Neural cell (in vitro differentiated cells): Measurements from ENCODE around the gene TRMT44. TPM values are rescaled to one million over a fixed set of nuclear protein-coding genes. Genes with fewer than 3 reads are reported as not detected.
"Not testable (repeated sequence)": the region's sequence is repeated elsewhere in the genome, so short reads cannot be mapped to it uniquely, and the experiment has no call there.

Source experiments
- H2AFZ ChIP-seq: fragments of 200-600, 300-800 bp; sonication (generic), shearing (Covaris generic); 2 replicates; pipeline ENCODE4 v1.6.0; 2014; ENCODE audit warnings: low read depth, mild to moderate bottlenecking, antibody characterized with exemption, low read length, moderate library complexity
- H3F3A ChIP-seq: fragments of 200-600 bp; shearing (Covaris generic); 2 replicates; pipeline ENCODE4 v1.6.1; 2016; ENCODE audit warnings: mild to moderate bottlenecking, moderate library complexity, mixed read lengths, antibody characterized with exemption, low read length; ENCODE audit not compliant: insufficient read depth, poor library complexity, severe bottlenecking
- H3K27ac ChIP-seq: fragments of 200-600, 300-800 bp; sonication (generic), shearing (Covaris generic); 2 replicates; pipeline ENCODE4 v1.5.1; 2014; ENCODE audit warnings: mild to moderate bottlenecking, low read length, moderate library complexity
- H3K27me3 ChIP-seq: fragments of 300-800, 200-600 bp; sonication (generic), shearing (Covaris generic); 2 replicates; pipeline ENCODE4 v1.6.0; 2014; ENCODE audit warnings: mild to moderate bottlenecking, low read depth, low read length, moderate library complexity; ENCODE audit not compliant: insufficient read depth
- H3K36me3 ChIP-seq: fragments of 300-800, 200-600 bp; sonication (generic), shearing (Covaris generic); 2 replicates; pipeline ENCODE4 v1.5.1; 2014; ENCODE audit warnings: mild to moderate bottlenecking, antibody characterized with exemption, low read length, moderate library complexity; ENCODE audit not compliant: insufficient read depth
- H3K4me2 ChIP-seq: fragments of 300-800, 200-600 bp; sonication (generic), shearing (Covaris generic); 2 replicates; pipeline ENCODE4 v1.6.0; 2014; ENCODE audit warnings: mild to moderate bottlenecking, low read length
- H3K4me3 ChIP-seq: fragments of 300-800, 200-600 bp; sonication (generic), shearing (Covaris generic); 2 replicates; pipeline ENCODE4 v1.5.1; 2014; ENCODE audit warnings: mild to moderate bottlenecking, low read length, moderate library complexity
- H3K79me2 ChIP-seq: fragments of 200-600 bp; shearing (Covaris generic); replicated peaks from 2 replicates; pipeline ENCODE4 v1.6.0; 2014; ENCODE audit warnings: mild to moderate bottlenecking, low read length, moderate library complexity; ENCODE audit not compliant: insufficient read depth
- H3K9ac ChIP-seq: fragments of 300-800, 200-600 bp; sonication (generic), shearing (Covaris generic); 2 replicates; pipeline ENCODE4 v1.6.1; 2016; ENCODE audit warnings: mild to moderate bottlenecking, low read length, mixed read lengths
- H3K9me2 ChIP-seq: fragments of 200-600 bp; shearing (Covaris generic); 2 replicates; pipeline ENCODE4 v1.6.1; 2016; ENCODE audit warnings: mild to moderate bottlenecking, low read length, mixed read lengths; ENCODE audit not compliant: insufficient read depth
- H3K9me3 ChIP-seq: fragments of 200-600, 300-800 bp; sonication (generic), shearing (Covaris generic); 2 replicates; pipeline ENCODE4 v1.6.1; 2016; ENCODE audit warnings: mild to moderate bottlenecking, mixed run types, low read length, moderate library complexity, mixed read lengths
- H4K20me1 ChIP-seq: fragments of 200-600 bp; shearing (Covaris generic); 2 replicates; pipeline ENCODE4 v1.6.1; 2016; ENCODE audit warnings: mild to moderate bottlenecking, mixed run types; ENCODE audit not compliant: insufficient read depth
- CTCF ChIP-seq: fragments of 450-650 bp; IDR thresholded peaks from 2 replicates; pipeline ENCODE4 v1.5.1; 2014; ENCODE audit warnings: antibody characterized with exemption, mild to moderate bottlenecking, moderate library complexity; ENCODE audit not compliant: poor library complexity, severe bottlenecking
- EP300 ChIP-seq: fragments of 450-650 bp; conservative IDR thresholded peaks from 2 replicates; pipeline ENCODE4 v1.6.1; 2014; ENCODE audit warnings: antibody characterized with exemption, mild to moderate bottlenecking, moderate library complexity; ENCODE audit not compliant: poor library complexity, severe bottlenecking
- MXI1 ChIP-seq: fragments of 450-650 bp; conservative IDR thresholded peaks from 2 replicates; pipeline ENCODE4 v1.6.1; 2014; ENCODE audit warnings: antibody characterized with exemption, mild to moderate bottlenecking; ENCODE audit not compliant: poor library complexity, severe bottlenecking
- POLR2AphosphoS5 ChIP-seq: IDR thresholded peaks from 2 replicates; pipeline ENCODE4 v1.6.1; 2012
- RAD21 ChIP-seq: fragments of 450-650 bp; conservative IDR thresholded peaks from 2 replicates; pipeline ENCODE4 v1.6.1; 2014; ENCODE audit warnings: antibody characterized with exemption, mild to moderate bottlenecking, moderate library complexity
- REST ChIP-seq: IDR thresholded peaks from 2 replicates; pipeline ENCODE4 v1.6.1; 2012; ENCODE audit warnings: borderline replicate concordance
- TAF1 ChIP-seq: IDR thresholded peaks from 2 replicates; pipeline ENCODE4 v1.6.1; 2012; ENCODE audit warnings: low read depth
- polyA plus RNA-seq: library from polyadenylated mRNA; depleted of rRNA; stranded (reverse); fragments of >200 nt; gene quantifications from 2 replicates; pipeline ENCODE4 v1.2.3, GENCODE V29; 2014

The TRMT44 gene
- polyA plus RNA-seq, 1 donor from 2014 or later: 20.6 TPM

- Histone ChIP-seq H3K4me3 (no peak overlapping the region), H2AFZ (no peak overlapping the region), H4K20me1 (no peaks in the 10 kb centered on the region), H3K27ac (no peak overlapping the region), H3K9me3 (no peaks in the 10 kb centered on the region), H3K4me2 (no peak overlapping the region), H3K27me3 (no peaks in the 10 kb centered on the region), H3K79me2 (no peaks in the 10 kb centered on the region), H3K9me2 (no peaks in the 10 kb centered on the region), H3K36me3 (no peaks in the 10 kb centered on the region), H3F3A (no peaks in the 10 kb centered on the region), H3K9ac (no peak overlapping the region)
- no peak for TF ChIP-seq CTCF
Observed at GRCh38 chr4:8478801-8479744, 38.5 kb downstream of the TRMT44 start.

- no peak for TF ChIP-seq TAF1
- TF ChIP-seq MXI1: no peak
- no peak for TF ChIP-seq RAD21
- TF ChIP-seq POLR2AphosphoS5: no peak
- TF ChIP-seq EP300: no peak
- TF ChIP-seq CTCF: no peak
- no peak for TF ChIP-seq REST
- H2AFZ ChIP-seq: no peak overlapping the region
- H3K79me2 ChIP-seq: no peaks in the 10 kb centered on the region
- no peak overlapping the region for H3K27ac ChIP-seq
- H3K9me2 ChIP-seq: no peaks in the 10 kb centered on the region
- H3K4me3 ChIP-seq: no peak overlapping the region
- H3K36me3 ChIP-seq: no peaks in the 10 kb centered on the region
- no peak overlapping the region for H3K9ac ChIP-seq
- H3K27me3 ChIP-seq: no peaks in the 10 kb centered on the region
- H3K9me3 ChIP-seq: no peaks in the 10 kb centered on the region
- H3K4me2 ChIP-seq: no peak overlapping the region
- no peaks in the 10 kb centered on the region for H4K20me1 ChIP-seq
- no peaks in the 10 kb centered on the region for H3F3A ChIP-seq
Observed at GRCh38 chr4:8480221-8480620, 39.6 kb downstream of the TRMT44 start.

GRCh38 chr4:8486643-8487042 lies 46.1 kb downstream of the TRMT44 start:
- not testable (repeated sequence) for H4K20me1 ChIP-seq, H3F3A ChIP-seq, H3K4me3 ChIP-seq, H3K9me2 ChIP-seq, H3K4me2 ChIP-seq, H3K36me3 ChIP-seq, H2AFZ ChIP-seq, H3K9ac ChIP-seq, H3K27ac ChIP-seq, H3K27me3 ChIP-seq, H3K9me3 ChIP-seq, H3K79me2 ChIP-seq
